OCI-M2 (cell line): ENCODE results near the gene SPAG5.
A peak's percentile ranks its signal among the peaks of the same experiment; 100 is the strongest.

ENCODE experiments used
- DNase-seq: peaks from one replicate; lab custom pipeline; 2025; ENCODE audit not compliant: unreplicated experiment; lab: John Stamatoyannopoulos, UW

The SPAG5 gene, protein sequence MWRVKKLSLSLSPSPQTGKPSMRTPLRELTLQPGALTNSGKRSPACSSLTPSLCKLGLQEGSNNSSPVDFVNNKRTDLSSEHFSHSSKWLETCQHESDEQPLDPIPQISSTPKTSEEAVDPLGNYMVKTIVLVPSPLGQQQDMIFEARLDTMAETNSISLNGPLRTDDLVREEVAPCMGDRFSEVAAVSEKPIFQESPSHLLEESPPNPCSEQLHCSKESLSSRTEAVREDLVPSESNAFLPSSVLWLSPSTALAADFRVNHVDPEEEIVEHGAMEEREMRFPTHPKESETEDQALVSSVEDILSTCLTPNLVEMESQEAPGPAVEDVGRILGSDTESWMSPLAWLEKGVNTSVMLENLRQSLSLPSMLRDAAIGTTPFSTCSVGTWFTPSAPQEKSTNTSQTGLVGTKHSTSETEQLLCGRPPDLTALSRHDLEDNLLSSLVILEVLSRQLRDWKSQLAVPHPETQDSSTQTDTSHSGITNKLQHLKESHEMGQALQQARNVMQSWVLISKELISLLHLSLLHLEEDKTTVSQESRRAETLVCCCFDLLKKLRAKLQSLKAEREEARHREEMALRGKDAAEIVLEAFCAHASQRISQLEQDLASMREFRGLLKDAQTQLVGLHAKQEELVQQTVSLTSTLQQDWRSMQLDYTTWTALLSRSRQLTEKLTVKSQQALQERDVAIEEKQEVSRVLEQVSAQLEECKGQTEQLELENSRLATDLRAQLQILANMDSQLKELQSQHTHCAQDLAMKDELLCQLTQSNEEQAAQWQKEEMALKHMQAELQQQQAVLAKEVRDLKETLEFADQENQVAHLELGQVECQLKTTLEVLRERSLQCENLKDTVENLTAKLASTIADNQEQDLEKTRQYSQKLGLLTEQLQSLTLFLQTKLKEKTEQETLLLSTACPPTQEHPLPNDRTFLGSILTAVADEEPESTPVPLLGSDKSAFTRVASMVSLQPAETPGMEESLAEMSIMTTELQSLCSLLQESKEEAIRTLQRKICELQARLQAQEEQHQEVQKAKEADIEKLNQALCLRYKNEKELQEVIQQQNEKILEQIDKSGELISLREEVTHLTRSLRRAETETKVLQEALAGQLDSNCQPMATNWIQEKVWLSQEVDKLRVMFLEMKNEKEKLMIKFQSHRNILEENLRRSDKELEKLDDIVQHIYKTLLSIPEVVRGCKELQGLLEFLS

DNA sequence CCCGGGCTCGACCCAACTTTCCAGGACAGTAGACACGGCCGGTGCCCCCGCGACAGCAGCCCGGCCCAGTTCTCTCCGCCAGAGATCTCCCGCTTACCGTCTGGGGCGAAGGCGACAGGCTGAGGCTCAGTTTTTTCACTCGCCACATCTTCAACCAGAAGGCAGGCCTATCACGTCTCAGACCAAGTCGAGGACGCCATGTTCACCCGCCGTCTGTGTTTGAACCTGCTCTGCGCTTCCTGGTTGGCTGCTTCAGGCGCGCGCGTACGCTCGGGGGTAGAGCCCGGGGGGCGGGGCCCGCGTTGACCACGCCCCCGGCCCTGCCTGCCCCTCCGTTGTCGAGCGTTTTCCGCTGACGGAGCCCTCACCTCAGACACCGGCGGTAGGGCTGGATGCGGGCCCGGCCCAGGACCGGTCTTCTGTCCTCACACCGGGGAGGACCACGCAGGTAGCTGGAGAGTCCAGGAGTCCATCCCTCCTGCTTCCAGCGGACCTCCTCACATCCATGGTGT is at the start of gene SPAG5:
TSS of gene SPAG5 (minus strand) at position 227 of the 512 bp plus-strand sequence. CDS start at position 148, 79 bp downstream.
- DNase-seq, result no peak

DNA sequence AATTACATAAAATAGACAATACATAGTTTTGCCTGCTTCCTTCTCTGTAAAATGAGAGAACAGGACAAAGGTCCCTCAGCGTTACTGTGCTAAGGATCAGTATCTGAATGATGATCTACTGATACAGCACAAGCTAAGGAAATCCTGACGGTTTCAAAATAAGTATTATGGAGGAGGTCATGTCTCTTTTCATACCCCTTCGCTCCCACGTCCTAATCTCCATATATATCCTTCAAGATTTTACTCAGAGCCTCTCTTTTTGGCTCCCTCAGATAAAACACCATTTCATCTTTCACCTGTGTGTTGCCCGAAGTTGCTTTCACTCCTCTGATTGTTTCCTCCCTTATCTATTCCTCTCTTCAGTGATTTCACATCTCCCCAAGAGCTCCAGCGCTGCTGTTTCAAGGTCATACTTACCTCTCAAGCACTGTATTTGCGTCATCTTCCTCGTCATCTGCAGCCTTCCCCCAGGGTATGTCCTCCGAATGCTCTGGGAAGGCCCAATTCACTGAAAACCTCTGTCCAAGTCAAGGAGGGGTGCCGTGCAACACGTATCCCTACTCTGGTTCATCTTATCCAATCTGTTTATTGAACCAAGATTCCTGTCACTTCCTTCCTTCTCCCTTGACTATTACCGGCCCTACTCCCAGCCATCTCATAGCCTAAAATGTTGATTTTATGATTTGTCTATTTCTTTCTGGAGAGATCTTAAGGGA is 47.4 kb upstream of the SPAG5 start:
- no peak for DNase-seq

DNA sequence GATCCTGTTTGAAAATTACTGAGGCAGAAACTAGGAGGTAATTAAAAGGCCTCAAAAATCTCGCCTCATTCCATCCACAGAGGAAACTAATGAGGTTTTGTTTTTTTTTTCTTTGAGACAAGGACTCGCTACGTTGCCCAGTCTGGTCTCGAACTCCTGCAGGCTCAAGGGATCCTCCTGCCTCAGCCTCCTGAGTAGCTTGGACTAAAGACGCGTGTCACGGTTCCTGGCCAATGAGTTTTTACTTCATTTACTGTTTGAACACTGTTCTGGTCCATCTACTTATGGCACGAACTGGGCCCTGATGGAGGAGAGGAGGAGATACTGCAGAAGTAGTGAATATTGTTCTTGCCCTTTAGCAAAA is 46.7 kb upstream of the SPAG5 start:
- no peak for DNase-seq

DNA sequence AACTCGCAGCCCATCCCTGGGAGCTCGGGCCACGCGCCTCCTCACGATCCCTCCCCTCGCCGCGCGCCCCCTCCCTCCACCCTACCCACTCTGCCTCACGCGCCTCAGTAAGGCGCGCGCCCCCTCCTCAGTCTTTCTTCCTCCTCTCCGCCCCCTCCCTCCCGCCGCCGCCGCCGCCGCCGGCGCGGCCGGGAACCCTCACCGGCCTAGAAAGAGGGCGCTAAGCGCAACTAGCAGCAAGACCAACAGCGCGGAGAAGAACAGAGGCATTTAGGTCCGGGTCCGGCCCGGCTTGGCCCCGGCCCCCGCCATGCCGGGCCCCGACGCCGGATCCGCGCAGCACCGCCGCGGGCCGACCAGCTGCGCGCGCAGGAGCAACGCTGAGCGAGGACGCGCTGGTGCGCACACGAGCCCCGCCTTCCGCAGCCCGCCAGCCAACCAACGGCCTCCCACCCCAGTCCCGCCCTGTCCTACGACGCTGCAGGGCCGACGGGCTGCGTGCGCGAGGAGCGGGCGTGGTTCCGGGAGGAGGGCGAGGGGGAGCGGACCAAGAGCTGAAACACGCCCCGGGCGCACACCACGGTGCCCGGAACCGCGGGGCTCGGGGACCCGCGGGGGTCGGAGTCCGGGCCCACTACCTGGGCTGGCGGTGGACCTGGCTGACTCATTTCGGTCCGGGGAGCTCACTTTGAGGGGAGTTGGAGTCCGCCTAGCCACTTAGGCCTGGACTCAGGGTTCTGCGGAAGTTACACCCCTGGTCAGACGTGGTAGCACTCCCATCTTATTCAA is 46.2 kb upstream of the SPAG5 start, which contains the start of gene BLTP2:
TSS of gene BLTP2 (minus strand) at position 372 of the 789 bp plus-strand sequence. CDS start at position 270, 102 bp downstream.
- DNase-seq, result no peak

DNA sequence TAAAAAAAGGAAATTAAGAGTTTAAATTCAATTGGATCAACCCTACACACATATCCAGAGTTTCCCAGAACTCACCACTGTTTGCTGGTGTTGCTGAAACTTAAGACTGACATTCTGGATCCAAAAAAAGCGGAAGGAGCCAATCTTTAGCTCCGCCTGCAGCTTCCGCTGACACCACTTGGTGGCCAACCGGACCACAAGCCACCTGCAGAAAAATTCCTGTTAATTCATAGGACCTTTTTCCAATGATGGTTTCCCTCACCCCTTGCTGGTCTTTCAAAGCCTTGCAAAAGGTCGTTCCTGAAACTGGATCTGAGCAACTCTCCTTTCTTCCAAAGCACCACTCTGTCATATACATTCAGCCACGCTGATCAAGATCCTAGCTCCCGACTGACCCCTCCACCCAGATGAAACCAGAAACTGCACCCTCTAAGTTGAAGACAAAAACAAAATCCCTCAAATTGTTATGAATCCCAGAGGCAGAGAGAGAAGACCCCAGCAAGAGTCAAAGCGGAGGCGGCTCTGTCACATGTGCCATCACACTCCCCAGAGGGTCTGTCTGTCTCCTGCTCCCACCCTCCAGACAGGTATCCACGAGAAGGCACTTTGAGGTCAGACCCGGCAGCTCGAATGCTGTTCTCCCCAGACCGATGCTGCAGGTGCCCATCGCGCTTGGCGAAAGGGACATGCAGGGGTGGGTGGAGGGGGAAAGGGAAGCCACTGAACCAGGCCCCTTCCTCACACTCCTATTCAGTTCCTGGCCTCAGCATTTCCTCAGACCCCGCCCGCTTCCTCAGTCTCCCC is 45.4 kb upstream of the SPAG5 start:
- peak; percentile 35 for DNase-seq

DNA sequence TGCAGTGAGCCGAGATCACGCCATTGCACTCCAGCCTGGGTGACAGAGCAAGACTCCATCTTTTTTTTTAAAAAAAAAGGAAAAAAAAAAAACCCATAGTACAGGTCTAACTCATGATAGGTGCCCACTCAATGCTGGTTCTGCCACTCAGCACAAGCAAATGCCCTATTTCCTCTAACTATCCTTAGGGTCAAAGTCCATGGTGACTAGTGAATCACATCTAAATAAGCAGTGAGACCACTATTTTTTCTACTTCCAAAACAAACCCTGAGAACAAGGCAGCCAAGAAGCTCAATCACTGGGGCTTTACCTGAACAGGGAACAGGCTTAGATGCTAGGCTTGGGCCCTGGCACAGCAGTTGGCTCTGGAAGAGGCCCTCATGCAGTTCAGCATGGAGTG is 42.8 kb upstream of the SPAG5 start:
- no peak for DNase-seq

DNA sequence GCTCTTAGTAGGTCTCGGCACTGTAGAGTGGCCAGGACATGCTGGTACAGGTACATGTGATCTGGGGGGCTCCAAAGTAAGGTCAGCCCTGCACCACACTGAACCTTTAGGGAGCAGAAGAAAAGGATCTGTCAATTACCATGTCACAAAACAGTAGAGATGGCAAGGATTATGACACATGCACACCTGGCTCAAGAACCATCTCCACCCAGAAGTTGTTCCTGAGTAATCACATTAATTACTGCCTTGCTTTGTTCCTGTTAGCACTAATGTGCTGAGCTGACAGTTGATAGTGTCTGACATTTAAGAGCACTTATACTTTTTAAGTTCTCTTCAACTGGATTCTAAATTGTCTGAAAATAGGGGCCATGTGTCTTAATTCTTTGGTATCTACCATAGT is 36.7 kb upstream of the SPAG5 start:
- no peak for DNase-seq

DNA sequence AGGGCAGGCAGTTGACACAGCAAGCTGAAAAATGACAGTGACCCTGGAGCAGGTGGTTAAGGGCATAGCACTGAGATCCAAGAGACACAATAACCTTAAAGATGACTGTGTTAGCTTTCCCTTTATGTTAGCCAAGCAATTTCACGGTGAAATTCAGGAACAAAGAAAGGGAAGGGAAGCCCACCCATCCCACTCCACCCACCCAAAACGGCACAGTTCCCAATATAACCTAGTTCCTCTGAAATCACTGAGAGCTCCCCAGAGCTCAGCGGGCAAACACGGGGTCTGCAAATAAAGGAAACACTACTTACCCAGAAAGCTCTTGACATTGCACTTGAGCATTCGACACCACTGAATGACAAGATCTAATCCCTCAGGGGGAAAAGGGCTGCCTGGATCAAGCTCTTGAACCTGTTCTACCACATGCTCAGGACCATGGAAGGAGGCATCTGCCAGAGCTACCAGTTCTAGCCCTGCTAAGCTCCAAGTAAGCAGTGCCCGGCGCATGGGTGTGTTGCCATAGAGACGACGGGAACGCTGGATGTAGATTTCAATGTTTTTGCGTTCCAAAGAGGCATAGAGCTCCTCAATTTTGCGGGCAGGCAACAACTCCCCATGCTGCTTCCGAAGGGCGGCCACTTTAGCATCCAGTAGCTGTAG is 35.5 kb upstream of the SPAG5 start:
- no peak for DNase-seq

DNA sequence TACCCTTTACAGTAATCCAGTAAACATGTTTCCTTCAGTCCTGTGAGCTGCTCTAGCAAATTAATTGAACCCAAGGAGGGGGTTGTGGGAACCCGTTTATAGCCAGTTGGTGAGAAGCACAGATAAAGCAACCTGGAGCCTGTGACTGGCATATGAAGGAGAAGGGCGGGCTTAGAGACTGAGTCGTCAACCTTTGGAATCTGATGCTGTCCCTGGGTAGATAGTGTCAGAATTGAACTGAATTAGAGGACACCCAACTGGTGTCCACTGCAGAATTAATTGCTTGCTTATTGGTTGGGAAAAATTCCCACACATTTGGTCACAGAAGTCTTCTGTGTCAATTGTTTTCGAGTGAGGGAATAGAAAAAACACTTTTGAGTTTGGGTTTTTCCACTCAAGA is 28.0 kb upstream of the SPAG5 start:
- no peak for DNase-seq

DNA sequence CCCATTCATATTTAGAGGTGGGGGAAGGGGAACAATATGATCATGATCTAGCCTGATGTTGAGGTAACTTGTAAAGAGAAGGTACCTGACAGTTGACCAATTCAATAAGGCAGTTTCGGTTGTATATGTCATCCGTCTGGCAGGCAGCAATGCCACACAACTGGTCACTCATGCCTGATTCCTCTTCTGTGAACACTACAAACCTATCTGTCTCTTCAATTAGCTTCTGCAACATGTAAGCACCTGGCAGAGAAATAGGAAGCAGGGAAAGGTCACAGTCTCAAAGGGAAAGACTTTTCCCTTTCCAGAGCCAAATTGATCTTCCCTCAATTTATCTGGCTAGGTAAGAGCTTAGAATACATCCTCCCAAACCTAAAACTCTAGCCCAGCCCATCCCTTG is 25.3 kb upstream of the SPAG5 start:
- DNase-seq, result no peak

DNA sequence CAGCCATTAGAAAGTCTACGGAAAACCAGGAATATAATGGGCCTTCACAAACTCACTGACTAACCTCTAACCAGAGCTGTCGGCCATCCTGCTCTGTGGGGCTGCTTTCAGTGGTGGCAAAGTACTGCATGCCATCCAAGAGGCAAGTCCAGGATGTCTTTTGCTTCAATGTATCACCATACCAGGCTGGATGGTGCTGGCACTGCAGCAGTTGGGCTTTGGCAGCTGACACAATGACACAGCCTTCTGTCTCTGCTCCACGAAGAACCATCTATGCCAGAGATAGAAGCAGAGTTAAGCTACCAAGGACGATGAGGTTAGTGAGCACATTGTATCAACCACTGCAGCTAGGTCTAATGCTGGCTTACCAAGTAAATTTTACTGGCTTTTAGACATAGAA is 24.9 kb upstream of the SPAG5 start:
- DNase-seq, result no peak

DNA sequence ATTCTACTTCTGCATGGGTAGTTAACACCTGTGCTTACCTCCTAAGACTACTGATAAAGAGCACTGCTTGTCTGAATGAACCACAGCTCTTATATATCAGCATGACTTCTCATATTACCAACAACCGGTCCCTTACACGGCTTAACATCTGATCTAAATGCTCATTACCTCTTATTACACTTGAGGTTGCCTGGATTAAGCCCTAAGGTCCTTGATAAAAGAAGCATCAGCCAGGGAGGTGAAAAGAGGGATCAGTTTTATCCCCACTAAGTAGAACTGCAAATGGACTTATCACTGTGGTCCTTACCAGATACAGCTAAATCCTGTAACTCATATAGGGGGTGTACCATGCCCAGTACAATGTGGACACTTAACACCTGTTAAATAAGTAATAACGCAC is 23.4 kb upstream of the SPAG5 start:
- DNase-seq, result no peak

DNA sequence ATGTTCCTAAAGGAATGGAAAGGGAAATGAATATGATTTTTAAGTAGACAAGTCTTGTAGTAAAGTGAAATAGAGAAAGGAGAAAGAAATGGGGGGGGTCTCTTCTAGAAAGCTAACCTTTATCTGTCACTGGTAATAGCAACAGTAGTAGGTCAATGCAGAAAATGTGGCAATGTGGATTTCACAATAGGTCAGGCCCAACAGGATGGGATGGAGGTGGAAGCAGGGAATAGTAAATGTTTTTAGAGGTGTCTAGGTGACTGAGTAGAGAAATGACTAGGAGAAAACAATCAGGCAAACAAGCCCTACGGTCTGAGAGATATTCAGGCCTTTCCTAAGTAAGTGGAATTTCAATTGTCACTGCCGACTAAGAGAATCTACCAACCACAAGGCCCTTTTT is 21.2 kb upstream of the SPAG5 start:
- DNase-seq, result no peak

DNA sequence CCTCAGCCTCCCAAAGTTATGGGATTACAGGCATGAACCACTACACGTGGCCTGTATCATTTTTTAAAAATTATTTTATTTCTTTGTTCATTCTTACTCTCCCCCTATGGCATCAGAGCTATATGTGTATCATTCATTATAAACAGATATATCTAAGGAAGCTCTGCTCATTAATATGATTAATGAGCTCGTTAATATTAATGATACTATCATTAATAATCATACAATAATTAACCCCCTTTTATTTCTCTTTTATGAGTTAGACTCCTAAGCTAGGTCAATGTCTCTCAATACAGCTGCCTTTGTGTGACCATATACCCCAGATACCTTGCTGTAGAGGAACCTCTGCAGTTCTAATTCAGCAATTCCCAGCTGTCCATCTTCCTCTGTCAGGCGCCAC is 19.6 kb upstream of the SPAG5 start:
- DNase-seq, result no peak

DNA sequence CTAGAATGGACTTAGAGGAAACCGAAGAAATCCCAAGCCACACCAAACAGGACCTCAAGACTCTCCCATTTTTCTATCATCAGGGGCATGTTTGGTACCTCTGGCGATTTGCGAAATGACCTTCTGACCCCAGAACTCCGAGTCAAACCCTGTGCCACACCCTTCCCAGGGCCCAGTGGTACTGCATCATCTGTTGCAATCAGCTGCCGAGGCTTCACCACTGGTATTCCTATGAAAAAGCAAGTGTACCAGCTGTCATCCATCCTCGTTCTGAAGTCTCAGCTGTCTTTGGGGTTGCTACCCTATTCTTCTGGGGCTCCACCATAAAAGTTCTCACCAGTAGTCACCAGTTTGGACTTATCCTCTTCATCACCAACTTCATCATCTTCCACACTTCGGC is 17.5 kb upstream of the SPAG5 start:
- no peak for DNase-seq

DNA sequence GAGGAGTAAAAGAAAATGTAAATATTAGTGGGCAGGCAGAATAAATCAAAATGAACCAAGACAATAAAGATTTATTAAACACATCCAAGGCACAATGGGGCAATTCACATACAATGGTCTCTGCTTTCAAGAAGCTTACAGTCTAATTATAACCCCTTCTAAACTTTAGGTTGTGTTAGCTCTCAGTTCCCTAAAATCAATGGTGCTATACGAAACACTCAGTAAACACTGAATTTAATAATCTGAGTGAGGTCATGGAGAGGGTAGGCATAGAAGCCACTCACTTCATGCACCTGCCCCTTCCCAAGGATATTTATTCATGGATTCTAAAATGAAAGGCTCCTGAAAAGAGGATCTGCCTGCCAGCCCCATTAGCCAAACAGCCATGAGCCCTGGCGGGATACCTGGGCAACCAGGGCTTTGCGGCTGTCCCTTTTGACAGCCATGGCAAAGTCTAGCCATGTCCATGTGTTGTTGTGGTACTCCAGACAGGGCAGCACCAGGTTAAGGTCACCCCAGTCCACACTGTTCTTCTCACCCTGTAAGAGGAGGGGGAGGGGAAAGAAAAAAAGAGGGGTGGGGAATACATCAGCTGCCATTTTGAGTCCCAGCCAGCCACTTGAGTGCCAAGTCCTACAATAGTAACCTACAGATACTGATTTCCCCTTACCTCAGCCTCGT is 16.6 kb upstream of the SPAG5 start:
- DNase-seq, result no peak

DNA sequence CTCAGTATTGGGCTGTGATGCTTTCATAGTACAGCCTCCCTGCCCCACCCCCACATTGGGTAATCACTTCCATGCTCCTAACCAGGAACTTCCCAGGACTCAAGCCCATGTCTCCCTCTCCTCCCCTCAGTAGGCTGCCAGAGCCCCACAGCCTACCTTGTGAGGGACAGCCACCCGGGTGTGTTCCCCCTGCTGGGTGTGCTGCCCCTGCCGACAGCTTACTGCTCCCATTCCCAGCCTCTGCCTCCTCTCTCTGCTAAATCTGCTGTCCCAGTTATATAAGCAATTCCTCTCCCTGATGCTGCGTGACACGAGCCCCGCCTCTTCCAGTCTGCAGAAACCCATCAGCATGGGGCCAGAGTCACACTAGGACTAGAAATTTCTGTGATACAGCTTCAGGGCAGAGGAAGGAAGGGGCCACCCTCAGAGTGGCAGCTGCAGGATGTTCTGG is 15.1 kb upstream of the SPAG5 start, which contains the start of gene RSKR:
TSS of gene RSKR (minus strand) at position 255 of the 451 bp plus-strand sequence. CDS start at position 231, 24 bp downstream.
- DNase-seq, result no peak
